IMR-90 (cell line): ENCODE data around the gene KCNN3.

Experiments used
- BHLHE40 ChIP-seq: fragments of 150-350 bp; IDR thresholded peaks from 2 replicates; pipeline ENCODE4 v1.6.1; 2016; ENCODE audit warnings: mild to moderate bottlenecking, low read depth, low read length
- CEBPB ChIP-seq: IDR thresholded peaks from 2 replicates; pipeline ENCODE4 v1.6.1; 2012; ENCODE audit warnings: low read depth, low read length, improper control_type of control experiment
- CHD1 ChIP-seq: IDR thresholded peaks from 2 replicates; pipeline ENCODE4 v1.6.1; 2012; ENCODE audit warnings: low read depth, low read length, improper control_type of control experiment
- FOS ChIP-seq: fragments of 150-350 bp; IDR thresholded peaks from 2 replicates; pipeline ENCODE4 v1.6.1; 2016; ENCODE audit warnings: low read depth, low read length
- MAFK ChIP-seq: IDR thresholded peaks from 2 replicates; pipeline ENCODE4 v1.6.1; 2012; ENCODE audit warnings: low read depth, low read length, improper control_type of control experiment
- MAZ ChIP-seq: IDR thresholded peaks from 2 replicates; pipeline ENCODE4 v1.6.1; 2012; ENCODE audit warnings: low read depth, mild to moderate bottlenecking, low read length, improper control_type of control experiment, moderate library complexity, borderline replicate concordance
- MXI1 ChIP-seq: IDR thresholded peaks from 2 replicates; pipeline ENCODE4 v1.6.1; 2012; ENCODE audit warnings: low read depth, mild to moderate bottlenecking, low read length, moderate library complexity, borderline replicate concordance
- NFE2L2 ChIP-seq: fragments of 150-350 bp; IDR thresholded peaks from 2 replicates; pipeline ENCODE4 v1.6.1; 2016; ENCODE audit warnings: low read depth, mild to moderate bottlenecking, low read length
- POLR2A ChIP-seq: IDR thresholded peaks from 2 replicates; pipeline ENCODE4 v1.6.1; 2012; ENCODE audit warnings: mild to moderate bottlenecking, low read depth, low read length
- RAD21 ChIP-seq: IDR thresholded peaks from 2 replicates; pipeline ENCODE4 v1.6.1; 2012; ENCODE audit warnings: low read length, improper control_type of control experiment
- TF ChIP-seq, protein P1 (sequence below): conservative IDR thresholded peaks from 2 replicates; pipeline ENCODE4 v1.5.1; 2012; ENCODE audit warnings: mild to moderate bottlenecking, low read depth, low read length, improper control_type of control experiment
- TF ChIP-seq, protein P2 (sequence below): fragments of 150-350 bp; IDR thresholded peaks from 2 replicates; pipeline ENCODE4 v1.6.1; 2017; ENCODE audit warnings: mild to moderate bottlenecking, antibody characterized with exemption, low read length, low read depth
- TF ChIP-seq, protein P3 (sequence below): fragments of 150-350 bp; IDR thresholded peaks from 2 replicates; pipeline ENCODE4 v1.6.1; 2016; ENCODE audit warnings: low read depth, mild to moderate bottlenecking, low read length, moderate library complexity, borderline replicate concordance

DNA sequence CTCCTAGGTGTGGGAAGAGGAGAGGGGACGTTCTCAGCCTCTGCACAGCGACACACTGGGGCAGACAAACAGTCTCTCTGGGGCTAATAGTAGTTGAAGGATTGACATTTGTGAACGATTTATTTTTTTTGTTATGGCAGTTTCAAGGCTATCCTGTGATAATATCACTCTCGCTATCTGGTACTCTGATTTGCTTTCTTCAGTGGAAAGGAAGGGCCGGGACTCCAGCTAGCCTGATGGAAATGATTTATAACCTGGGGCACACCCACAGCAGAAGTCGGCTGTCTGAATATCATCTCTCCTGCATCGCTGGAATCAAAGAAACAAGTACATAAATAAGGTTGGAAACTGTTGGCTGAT lies 122.7 kb downstream of the KCNN3 start:
- TF ChIP-seq, protein P1, sequence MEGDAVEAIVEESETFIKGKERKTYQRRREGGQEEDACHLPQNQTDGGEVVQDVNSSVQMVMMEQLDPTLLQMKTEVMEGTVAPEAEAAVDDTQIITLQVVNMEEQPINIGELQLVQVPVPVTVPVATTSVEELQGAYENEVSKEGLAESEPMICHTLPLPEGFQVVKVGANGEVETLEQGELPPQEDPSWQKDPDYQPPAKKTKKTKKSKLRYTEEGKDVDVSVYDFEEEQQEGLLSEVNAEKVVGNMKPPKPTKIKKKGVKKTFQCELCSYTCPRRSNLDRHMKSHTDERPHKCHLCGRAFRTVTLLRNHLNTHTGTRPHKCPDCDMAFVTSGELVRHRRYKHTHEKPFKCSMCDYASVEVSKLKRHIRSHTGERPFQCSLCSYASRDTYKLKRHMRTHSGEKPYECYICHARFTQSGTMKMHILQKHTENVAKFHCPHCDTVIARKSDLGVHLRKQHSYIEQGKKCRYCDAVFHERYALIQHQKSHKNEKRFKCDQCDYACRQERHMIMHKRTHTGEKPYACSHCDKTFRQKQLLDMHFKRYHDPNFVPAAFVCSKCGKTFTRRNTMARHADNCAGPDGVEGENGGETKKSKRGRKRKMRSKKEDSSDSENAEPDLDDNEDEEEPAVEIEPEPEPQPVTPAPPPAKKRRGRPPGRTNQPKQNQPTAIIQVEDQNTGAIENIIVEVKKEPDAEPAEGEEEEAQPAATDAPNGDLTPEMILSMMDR, result no peak
- no peak for TF ChIP-seq POLR2A
- no peak for TF ChIP-seq MAZ
- no peak for TF ChIP-seq FOS
- no peak for TF ChIP-seq RAD21
- no peak for TF ChIP-seq MAFK
- no peak for TF ChIP-seq BHLHE40
- no peak for TF ChIP-seq MXI1
- TF ChIP-seq CHD1, result no peak
- no peak for TF ChIP-seq NFE2L2
- TF ChIP-seq CEBPB, result no peak
- TF ChIP-seq, protein P2, sequence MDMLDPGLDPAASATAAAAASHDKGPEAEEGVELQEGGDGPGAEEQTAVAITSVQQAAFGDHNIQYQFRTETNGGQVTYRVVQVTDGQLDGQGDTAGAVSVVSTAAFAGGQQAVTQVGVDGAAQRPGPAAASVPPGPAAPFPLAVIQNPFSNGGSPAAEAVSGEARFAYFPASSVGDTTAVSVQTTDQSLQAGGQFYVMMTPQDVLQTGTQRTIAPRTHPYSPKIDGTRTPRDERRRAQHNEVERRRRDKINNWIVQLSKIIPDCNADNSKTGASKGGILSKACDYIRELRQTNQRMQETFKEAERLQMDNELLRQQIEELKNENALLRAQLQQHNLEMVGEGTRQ, result no peak
- TF ChIP-seq, protein P3, sequence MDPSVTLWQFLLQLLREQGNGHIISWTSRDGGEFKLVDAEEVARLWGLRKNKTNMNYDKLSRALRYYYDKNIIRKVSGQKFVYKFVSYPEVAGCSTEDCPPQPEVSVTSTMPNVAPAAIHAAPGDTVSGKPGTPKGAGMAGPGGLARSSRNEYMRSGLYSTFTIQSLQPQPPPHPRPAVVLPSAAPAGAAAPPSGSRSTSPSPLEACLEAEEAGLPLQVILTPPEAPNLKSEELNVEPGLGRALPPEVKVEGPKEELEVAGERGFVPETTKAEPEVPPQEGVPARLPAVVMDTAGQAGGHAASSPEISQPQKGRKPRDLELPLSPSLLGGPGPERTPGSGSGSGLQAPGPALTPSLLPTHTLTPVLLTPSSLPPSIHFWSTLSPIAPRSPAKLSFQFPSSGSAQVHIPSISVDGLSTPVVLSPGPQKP, result no peak
